ENCODE measurements around the gene EGFL6.
"Not testable (repeated sequence)": the region's sequence is repeated elsewhere in the genome, so short reads cannot be mapped to it uniquely, and the experiment has no call there.

Gene EGFL6

GRCh38 chrX:13669246-13669737 lies 99.9 kb downstream of the EGFL6 start:
- Histone ChIP-seq H3K4me1 (ENCODE audit: control insufficient read depth in 1 of 2, insufficient read depth in 1 of 2, low read depth in 1 of 2, low read length in 1 of 2) (no peaks in the 10 kb centered on the region), H3K9me3 (no peaks in the 10 kb centered on the region), H3K36me3 (no peaks in the 10 kb centered on the region), H3K27me3 (no peaks in the 10 kb centered on the region), H3K27ac (no peak overlapping the region), H3K4me3 (ENCODE audit: low read depth in 1 of 2, low read length in 1 of 2) (no peak overlapping the region)
- no peak for TF ChIP-seq CTCF (IDR thresholded peaks at IDR 0.05)

GRCh38 chrX:13669755-13670154 lies 100.4 kb downstream of the EGFL6 start:
- not testable (repeated sequence) for H3K9me3 ChIP-seq; H3K4me3 ChIP-seq (ENCODE audit: low read depth in 1 of 2, low read length in 1 of 2); H3K36me3 ChIP-seq; H3K27me3 ChIP-seq; H3K27ac ChIP-seq; H3K4me1 ChIP-seq (ENCODE audit: control insufficient read depth in 1 of 2, insufficient read depth in 1 of 2, low read depth in 1 of 2, low read length in 1 of 2)

- H3K4me1 ChIP-seq (ENCODE audit: control insufficient read depth in 1 of 2, insufficient read depth in 1 of 2, low read depth in 1 of 2, low read length in 1 of 2), result no peaks in the 10 kb centered on the region
- no peaks in the 10 kb centered on the region for H3K27me3 ChIP-seq
- no peak overlapping the region for H3K4me3 ChIP-seq (ENCODE audit: low read depth in 1 of 2, low read length in 1 of 2)
- TF ChIP-seq CTCF (IDR thresholded peaks at IDR 0.05), result no peak
- no peaks in the 10 kb centered on the region for H3K9me3 ChIP-seq
- H3K27ac ChIP-seq, result no peak overlapping the region
- H3K36me3 ChIP-seq, result no peaks in the 10 kb centered on the region
These were observed 100.8 kb downstream of the EGFL6 start for GRCh38 chrX:13670197-13670596.

DNA sequence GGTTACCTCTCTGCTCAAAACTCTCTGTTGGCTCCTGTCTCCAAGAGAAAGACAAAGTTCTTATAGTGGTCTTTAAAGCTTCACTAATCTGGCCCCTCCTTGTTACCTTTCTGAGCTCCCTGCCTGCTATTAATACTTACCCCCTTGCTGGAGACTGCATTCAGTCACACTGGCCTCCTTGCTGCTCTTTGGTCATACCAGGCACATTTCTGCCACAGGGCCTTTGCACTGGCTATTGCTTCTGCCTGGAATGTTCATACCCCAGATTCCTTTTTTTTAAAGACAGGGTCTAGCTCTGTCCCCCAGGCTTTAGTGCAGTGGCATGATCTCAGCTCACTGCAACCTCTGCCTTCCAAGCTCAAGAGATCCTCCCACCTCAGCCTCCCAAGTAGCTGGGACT lies 103.6 kb downstream of the EGFL6 start:
- no peak for TF ChIP-seq CTCF (IDR thresholded peaks at IDR 0.05)
- H3K9me3 ChIP-seq, result no peaks in the 10 kb centered on the region
- no peak overlapping the region for H3K27ac ChIP-seq
- no peaks in the 10 kb centered on the region for H3K4me1 ChIP-seq (ENCODE audit: control insufficient read depth in 1 of 2, insufficient read depth in 1 of 2, low read depth in 1 of 2, low read length in 1 of 2)
- H3K27me3 ChIP-seq, result no peaks in the 10 kb centered on the region
- no peak overlapping the region for H3K4me3 ChIP-seq (ENCODE audit: low read depth in 1 of 2, low read length in 1 of 2)
- H3K36me3 ChIP-seq, result no peaks in the 10 kb centered on the region

DNA sequence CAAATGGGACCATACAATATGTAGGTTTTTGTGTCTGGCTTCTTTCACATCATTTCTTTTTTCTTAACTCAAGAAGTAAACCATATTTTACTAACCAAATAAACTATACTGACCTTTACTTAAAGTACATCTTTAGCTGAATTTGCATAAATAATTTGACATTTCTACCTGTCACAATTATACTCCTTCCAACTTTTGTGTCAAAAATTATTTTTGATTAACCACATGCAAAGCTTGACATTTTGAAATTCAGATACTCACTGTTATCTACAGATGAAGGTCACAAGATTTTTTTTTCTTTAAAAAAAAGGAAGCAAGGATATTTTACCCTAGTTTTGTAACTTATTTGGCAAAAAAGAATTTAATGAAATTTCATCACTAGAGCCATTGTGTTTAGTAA lies 107.5 kb downstream of the EGFL6 start:
- Histone ChIP-seq H3K4me3 (ENCODE audit: low read depth in 1 of 2, low read length in 1 of 2) (no peak overlapping the region), H3K27me3 (no peaks in the 10 kb centered on the region)
- no peak for TF ChIP-seq CTCF (IDR thresholded peaks at IDR 0.05)

DNA sequence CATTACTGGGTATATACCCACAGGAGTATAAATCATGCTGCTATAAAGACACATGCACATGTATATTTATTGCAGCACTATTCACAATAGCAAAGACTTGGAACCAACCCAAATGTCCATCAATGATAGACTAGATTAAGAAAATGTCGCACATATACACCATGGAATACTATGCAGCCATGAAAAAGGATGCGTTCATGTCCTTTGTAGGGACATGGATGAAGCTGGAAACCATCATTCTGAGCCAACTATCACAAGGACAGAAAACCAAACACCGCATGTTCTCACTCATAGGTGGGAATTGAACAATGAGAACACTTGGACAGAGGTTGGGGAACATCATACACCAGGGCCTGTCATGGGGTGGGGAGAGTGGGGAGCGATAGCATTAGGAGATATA lies 110.3 kb downstream of the EGFL6 start:
- H3K9me3 ChIP-seq; H3K4me3 ChIP-seq (ENCODE audit: low read depth in 1 of 2, low read length in 1 of 2); H3K4me1 ChIP-seq (ENCODE audit: control insufficient read depth in 1 of 2, insufficient read depth in 1 of 2, low read depth in 1 of 2, low read length in 1 of 2); H3K27me3 ChIP-seq; H3K27ac ChIP-seq; H3K36me3 ChIP-seq: not testable (repeated sequence)

More for the DNA sequence above, 107.5 kb downstream of the EGFL6 start:
- Histone ChIP-seq H3K9me3 (no peaks in the 10 kb centered on the region), H3K36me3 (no peaks in the 10 kb centered on the region), H3K27ac (no peak overlapping the region), H3K4me1 (ENCODE audit: control insufficient read depth in 1 of 2, insufficient read depth in 1 of 2, low read depth in 1 of 2, low read length in 1 of 2) (no peaks in the 10 kb centered on the region)

DNA sequence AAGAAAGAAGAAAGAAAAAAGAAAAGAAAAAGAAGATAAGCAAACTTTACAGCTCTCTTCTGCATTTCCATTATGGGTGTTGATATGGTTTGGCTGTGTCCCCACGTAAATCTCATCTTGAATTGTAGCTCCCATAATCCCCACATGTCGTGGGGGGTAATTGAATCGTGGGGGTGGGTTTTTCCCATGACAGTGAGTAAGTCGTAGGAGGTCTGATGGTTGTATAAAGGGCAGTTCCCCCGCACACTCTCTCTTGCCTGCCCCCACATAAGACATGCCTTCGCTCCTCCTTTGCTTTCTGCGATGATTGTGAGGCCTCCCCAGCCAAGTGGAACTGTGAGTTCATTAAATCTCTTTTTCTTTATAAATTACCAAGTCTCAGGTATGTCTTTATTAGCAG lies 112.2 kb downstream of the EGFL6 start:
- Histone ChIP-seq H3K4me1 (ENCODE audit: control insufficient read depth in 1 of 2, insufficient read depth in 1 of 2, low read depth in 1 of 2, low read length in 1 of 2) (no peaks in the 10 kb centered on the region), H3K36me3 (no peaks in the 10 kb centered on the region), H3K4me3 (ENCODE audit: low read depth in 1 of 2, low read length in 1 of 2) (no peak overlapping the region), H3K27ac (no peak overlapping the region), H3K9me3 (no peaks in the 10 kb centered on the region), H3K27me3 (no peaks in the 10 kb centered on the region)
- TF ChIP-seq CTCF (IDR thresholded peaks at IDR 0.05), result no peak

Measured in neutrophil (primary cell).